OCI-LY7 (cell line): ENCODE measurements around the gene WNT10A. TPM values are rescaled to one million over a fixed set of nuclear protein-coding genes. Genes with fewer than 3 reads are reported as not detected.
A peak's percentile ranks its signal among the peaks of the same experiment; 100 is the strongest.

Experiments
- BruUV-seq: library from RNA; stranded (reverse); fragments of 400-500 nt; replicated peaks from 2 replicates; lab custom pipeline; 2021; lab: Mats Ljungman, UMichigan
- CTCF ChIA-PET: fragments of 300-600 bp; sonication (Branson Sonifier 250); formaldehyde crosslinking; loops from one replicate; lab custom pipeline; 2022; ENCODE audit warnings: antibody characterized with exemption; ENCODE audit not compliant: unreplicated experiment; lab: Charles Lee
- POLR2A ChIA-PET: fragments of 300-600 bp; sonication (Branson Sonifier 250); formaldehyde crosslinking; loops from one replicate; lab custom pipeline; 2022; ENCODE audit warnings: antibody characterized with exemption; lab: Charles Lee
- DNase-seq: peaks from one replicate; pipeline ENCODE4 v3.0.0-alpha.2; 2015; ENCODE audit warnings: low spot score
- H2AFZ ChIP-seq: fragments of 200-600 bp; sonication (generic), shearing (Covaris generic); 2 replicates; pipeline ENCODE4 v1.6.1; 2014; ENCODE audit warnings: mild to moderate bottlenecking, antibody characterized with exemption, low read length, moderate library complexity
- H3K27ac ChIP-seq: fragments of 200-600 bp; sonication (generic); 2 replicates; pipeline ENCODE4 v1.5.1; 2014; ENCODE audit warnings: mixed run types, low read depth, mild to moderate bottlenecking, moderate library complexity, low read length, inconsistent platforms; ENCODE audit not compliant: poor library complexity, severe bottlenecking
- H3K36me3 ChIP-seq: fragments of 200-600 bp; sonication (generic); 2 replicates; pipeline ENCODE4 v1.6.1; 2014; ENCODE audit warnings: mild to moderate bottlenecking, antibody characterized with exemption, low read length, moderate library complexity, mixed read lengths; ENCODE audit not compliant: insufficient read depth
- H3K4me1 ChIP-seq: fragments of 200-600 bp; sonication (generic); 2 replicates; pipeline ENCODE4 v1.5.1; 2014; ENCODE audit warnings: mild to moderate bottlenecking, low read length; ENCODE audit not compliant: insufficient read depth, poor library complexity, severe bottlenecking
- H3K4me2 ChIP-seq: fragments of 200-600 bp; sonication (generic); 2 replicates; pipeline ENCODE4 v1.6.1; 2014; ENCODE audit warnings: mild to moderate bottlenecking, low read length
- H3K4me3 ChIP-seq: fragments of 200-600 bp; sonication (generic); 2 replicates; pipeline ENCODE4 v1.5.1; 2014; ENCODE audit warnings: mild to moderate bottlenecking, low read depth, low read length; ENCODE audit not compliant: poor library complexity, severe bottlenecking
- H3K79me2 ChIP-seq: fragments of 200-600 bp; sonication (generic); 2 replicates; pipeline ENCODE4 v1.6.1; 2016; ENCODE audit warnings: low read depth, mild to moderate bottlenecking, low read length, moderate library complexity, mixed read lengths; ENCODE audit not compliant: insufficient read depth
- H3K9me2 ChIP-seq: fragments of 200-600 bp; sonication (generic); 2 replicates; pipeline ENCODE4 v1.6.1; 2016; ENCODE audit warnings: mild to moderate bottlenecking, low read length, mixed read lengths; ENCODE audit not compliant: insufficient read depth
- H3K9me3 ChIP-seq: fragments of 200-600 bp; sonication (generic); 2 replicates; pipeline ENCODE4 v1.6.1; 2014; ENCODE audit warnings: mild to moderate bottlenecking, mixed run types, low read length, mixed read lengths
- H4K20me1 ChIP-seq: fragments of 200-600 bp; sonication (generic); 2 replicates; pipeline ENCODE4 v1.6.1; 2014; ENCODE audit warnings: mild to moderate bottlenecking, antibody characterized with exemption, low read length, moderate library complexity, mixed read lengths; ENCODE audit not compliant: insufficient read depth
- EZH2phosphoT487 ChIP-seq: fragments of 200-600 bp; sonication (generic); IDR thresholded peaks from 2 replicates; pipeline ENCODE4 v1.6.1; 2018; ENCODE audit warnings: low read depth, borderline replicate concordance, mild to moderate bottlenecking, mixed run types, antibody characterized with exemption, low read length, moderate library complexity, mixed read lengths
- intact Hi-C: fragments of 100-400 bp; cut with micrococcal nuclease; formaldehyde crosslinking; loops from one replicate; pipeline ENCODE4 v1.10.0; 2022; ENCODE audit not compliant: unreplicated experiment
- total RNA-seq, 2 experiments: library from RNA; depleted of rRNA in 1 of 2; stranded (reverse); fragments of >200 nt in 1 of 2; shearing (Covaris generic) in 1 of 2; gene quantifications; 2 replicates each; pipeline ENCODE4 v1.2.3, GENCODE V29; 2014 to 2022
- TF ChIP-seq, protein P1 (sequence below): fragments of 200-600 bp; sonication (generic); conservative IDR thresholded peaks from 2 replicates; pipeline ENCODE4 v1.5.1; 2014; ENCODE audit warnings: mild to moderate bottlenecking, antibody characterized with exemption, low read length, moderate library complexity, mixed read lengths

The WNT10A gene
- total RNA-seq, 2 experiments from 2014 or later = 5.5 to 11.4 TPM

DNA sequence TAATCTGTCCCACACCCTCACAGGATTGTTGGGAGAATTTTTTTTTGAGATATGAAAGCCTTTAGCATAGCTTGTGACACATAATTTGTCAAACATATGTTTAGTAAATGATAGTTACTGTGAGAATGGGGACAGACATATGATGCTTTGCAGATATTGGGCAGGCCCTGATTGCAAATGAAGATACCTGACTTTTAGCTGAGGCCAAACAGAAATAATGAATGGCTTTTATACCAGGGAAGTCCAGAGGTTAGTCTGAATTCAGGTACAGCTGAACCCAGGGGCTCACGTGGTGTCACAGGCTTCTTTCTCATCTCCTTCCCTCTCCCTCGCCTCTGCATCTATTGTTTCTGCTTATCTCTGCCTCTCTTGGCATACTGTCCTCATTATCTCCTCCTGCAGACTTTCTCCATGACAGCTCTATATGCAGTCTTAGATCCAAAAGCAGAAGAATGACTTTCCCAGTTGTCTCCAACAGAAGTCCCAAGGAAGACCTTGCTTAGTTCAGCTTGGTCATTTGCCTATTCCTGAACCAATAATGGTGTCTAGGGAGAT is 4.9 kb upstream of the WNT10A start:
- H3K9me3 ChIP-seq = no peaks in the 10 kb centered on the region
- CTCF ChIA-PET = interaction anchor here (1.0 to 5.5 kb wide), 5 partner anchors 11 to 33 kb away, joined by 3 to 107 read pairs (median 17); no protein-coding TSS in a partner anchor
- TF ChIP-seq, protein P1, sequence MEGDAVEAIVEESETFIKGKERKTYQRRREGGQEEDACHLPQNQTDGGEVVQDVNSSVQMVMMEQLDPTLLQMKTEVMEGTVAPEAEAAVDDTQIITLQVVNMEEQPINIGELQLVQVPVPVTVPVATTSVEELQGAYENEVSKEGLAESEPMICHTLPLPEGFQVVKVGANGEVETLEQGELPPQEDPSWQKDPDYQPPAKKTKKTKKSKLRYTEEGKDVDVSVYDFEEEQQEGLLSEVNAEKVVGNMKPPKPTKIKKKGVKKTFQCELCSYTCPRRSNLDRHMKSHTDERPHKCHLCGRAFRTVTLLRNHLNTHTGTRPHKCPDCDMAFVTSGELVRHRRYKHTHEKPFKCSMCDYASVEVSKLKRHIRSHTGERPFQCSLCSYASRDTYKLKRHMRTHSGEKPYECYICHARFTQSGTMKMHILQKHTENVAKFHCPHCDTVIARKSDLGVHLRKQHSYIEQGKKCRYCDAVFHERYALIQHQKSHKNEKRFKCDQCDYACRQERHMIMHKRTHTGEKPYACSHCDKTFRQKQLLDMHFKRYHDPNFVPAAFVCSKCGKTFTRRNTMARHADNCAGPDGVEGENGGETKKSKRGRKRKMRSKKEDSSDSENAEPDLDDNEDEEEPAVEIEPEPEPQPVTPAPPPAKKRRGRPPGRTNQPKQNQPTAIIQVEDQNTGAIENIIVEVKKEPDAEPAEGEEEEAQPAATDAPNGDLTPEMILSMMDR = no peak
- TF ChIP-seq EZH2phosphoT487 = no peak
- intact Hi-C loops = loop anchor here (1.0 to 2.0 kb wide), 4 partner anchors 23 to 105 kb away; partner anchors contain the start of gene CDK5R2
- no peaks in the 10 kb centered on the region for H3K79me2 ChIP-seq
- no peak for DNase-seq
- no peaks in the 10 kb centered on the region for H4K20me1 ChIP-seq
- no peaks in the 10 kb centered on the region for H3K36me3 ChIP-seq
- no peak overlapping the region for H3K4me3 ChIP-seq
- peaks cover 43% of the 10 kb centered on the region for H3K4me1 ChIP-seq
- H2AFZ ChIP-seq = no peak overlapping the region
- BruUV-seq = no TSS peak
- no peaks in the 10 kb centered on the region for H3K9me2 ChIP-seq
- POLR2A ChIA-PET = interaction anchor here (0.5 to 6.2 kb wide), 3 partner anchors 11 to 161 kb away, joined by 3 to 86 read pairs (median 13); no protein-coding TSS in a partner anchor
- H3K27ac ChIP-seq = no peak overlapping the region
- no peak overlapping the region for H3K4me2 ChIP-seq

- BruUV-seq = no TSS peak
- intact Hi-C loops = loop anchor here (1.0 to 2.0 kb wide), 4 partner anchors 22 to 104 kb away; partner anchors contain the start of gene CDK5R2
- H3K4me1 ChIP-seq = peaks cover 52% of the 10 kb centered on the region
Observed at GRCh38 chr2:218876562-218877219, 4.0 kb upstream of the WNT10A start.

More at GRCh38 chr2:218876562-218877219, 4.0 kb upstream of the WNT10A start:
- Histone ChIP-seq H3K9me2 (no peaks in the 10 kb centered on the region), H3K4me2 (peak overlapping the region; percentile 88), H3K4me3 (no peak overlapping the region), H2AFZ (peak overlapping the region; percentile 66; the same call in 1 of the 2 replicates), H3K9me3 (no peaks in the 10 kb centered on the region), H3K79me2 (no peaks in the 10 kb centered on the region), H4K20me1 (no peaks in the 10 kb centered on the region), H3K36me3 (no peaks in the 10 kb centered on the region), H3K27ac (peak overlapping the region; percentile 21)
- ChIA-PET POLR2A (interaction anchor here (3.5 to 6.2 kb wide), 2 partner anchors 10 to 21 kb away, joined by 13 to 86 read pairs; no protein-coding TSS in a partner anchor), CTCF (interaction anchor here (1.0 to 5.5 kb wide), 7 partner anchors 10 to 103 kb away, joined by 3 to 107 read pairs (median 5); no protein-coding TSS in a partner anchor)
- DNase-seq = peak; percentile 73
- TF ChIP-seq EZH2phosphoT487 = no peak
- TF ChIP-seq, protein P1 = peak; percentile 99
